HepG2 (cell line): Measurements from ENCODE around the gene ADSS1. TPM values are rescaled to one million over a fixed set of nuclear protein-coding genes. Genes with fewer than 3 reads are reported as not detected.

Experiments
- ATAC-seq: fragments of 200-7000 bp; cut with Tn5 transposase; 3 replicates; pipeline ENCODE4 v1.9.1; 2020; ENCODE audit warnings: mild to moderate bottlenecking, moderate library complexity
- BruUV-seq: library from RNA; stranded (reverse); fragments of 400-500 nt; replicated peaks from 2 replicates; lab custom pipeline; 2021; lab: Mats Ljungman, UMichigan
- CTCF ChIA-PET: fragments of 300-600 bp; formaldehyde crosslinking; extraction: SDS; loops from one replicate; lab custom pipeline; 2021; ENCODE audit warnings: low total read pairs, inconsistent platforms, low intra/inter-chr PET ratio; lab: Yijun Ruan, JAX
- POLR2A ChIA-PET: fragments of 350-600 bp; sonication (Branson Sonifier 250); formaldehyde crosslinking; loops from one replicate; lab custom pipeline; 2020; ENCODE audit warnings: antibody characterized with exemption, inconsistent platforms; lab: Yijun Ruan, JAX
- DNase-seq: peaks from one replicate; pipeline ENCODE4 v3.0.0-alpha.2; 2015; ENCODE audit warnings: low spot score
- FAIRE-seq: peaks from 3 replicates; lab custom pipeline; 2011; peaks lifted over from hg19 to GRCh38; lab: Jason Lieb, UNC
- H2AFZ ChIP-seq: one replicate; pipeline ENCODE4 v1.6.1; 2011; ENCODE audit warnings: low read length, inconsistent platforms
- H3K27ac ChIP-seq: fragments of 300-600 bp; 3 replicates; pipeline ENCODE4 v1.8.0; 2011; ENCODE audit warnings: mixed run types, mild to moderate bottlenecking, mixed read lengths, low read length, inconsistent platforms; ENCODE audit not compliant: insufficient read depth; ENCODE audit errors: extremely low read length
- H3K27me3 ChIP-seq, 2 experiments: fragments of 200-600 bp in 1 of 2; 2 replicates in 1 of 2; 3 replicates in 1 of 2; pipeline versions ENCODE4 v1.6.0 to v1.8.0; 2011; ENCODE audit warnings: low read length in 2 of 2, mild to moderate bottlenecking in 2 of 2, moderate library complexity in 2 of 2, inconsistent platforms in 1 of 2; ENCODE audit not compliant: insufficient read depth in 2 of 2, control insufficient read depth in 1 of 2
- H3K36me3 ChIP-seq, 2 experiments: fragments of 200-600 bp in 1 of 2; replicated peaks in 1 of 2; 2 replicates in 1 of 2; 3 replicates in 1 of 2; pipeline versions ENCODE4 v1.5.1 to v1.8.0; 2011; ENCODE audit warnings: low read length in 2 of 2, inconsistent platforms in 1 of 2; ENCODE audit not compliant: insufficient read depth in 2 of 2, control insufficient read depth in 1 of 2
- H3K4me1 ChIP-seq: 2 replicates; pipeline ENCODE4 v1.5.1; 2012; ENCODE audit warnings: low read length, inconsistent platforms; ENCODE audit not compliant: insufficient read depth
- H3K4me2 ChIP-seq: 2 replicates; pipeline ENCODE4 v1.6.0; 2011; ENCODE audit warnings: low read depth, low read length, inconsistent platforms
- H3K4me3 ChIP-seq, 3 experiments: fragments of 200-600 bp in 1 of 3; sonication (generic), shearing (Covaris generic) in 1 of 3; replicated peaks in 1 of 3; 2 replicates each; pipeline ENCODE4 v1.5.1; 2011 to 2016; ENCODE audit warnings: low read length in 3 of 3, inconsistent platforms in 2 of 3, low read depth in 2 of 3, mild to moderate bottlenecking in 2 of 3, control low read depth in 1 of 3, mixed read lengths in 1 of 3; ENCODE audit not compliant: insufficient read depth in 1 of 3
- H3K79me2 ChIP-seq: one replicate; pipeline ENCODE4 v1.6.1; 2011; ENCODE audit warnings: low read length, inconsistent platforms; ENCODE audit not compliant: insufficient read depth
- H3K9ac ChIP-seq: 2 replicates; pipeline ENCODE4 v1.6.0; 2011; ENCODE audit warnings: mild to moderate bottlenecking, low read depth, low read length, inconsistent platforms; ENCODE audit not compliant: insufficient read depth
- H3K9me3 ChIP-seq: 2 replicates; pipeline ENCODE4 v1.5.1; 2012; ENCODE audit warnings: mild to moderate bottlenecking, low read length
- H4K20me1 ChIP-seq: 2 replicates; pipeline ENCODE4 v1.6.0; 2011; ENCODE audit warnings: inconsistent platforms, mild to moderate bottlenecking, low read length, moderate library complexity; ENCODE audit not compliant: insufficient read depth
- AKAP8 ChIP-seq: sonication (generic); formaldehyde crosslinking; IDR thresholded peaks from 2 replicates; pipeline ENCODE4 v1.5.1; 2020; ENCODE audit warnings: mild to moderate bottlenecking, missing genetic modification reagents
- HNF4A ChIP-seq: sonication (generic); formaldehyde crosslinking; IDR thresholded peaks from 2 replicates; pipeline ENCODE4 v1.4.0; 2020; ENCODE audit warnings: missing genetic modification reagents
- JUND ChIP-seq: sonication (generic); formaldehyde crosslinking; IDR thresholded peaks from 2 replicates; pipeline ENCODE4 v1.8.0; 2022; ENCODE audit warnings: mild to moderate bottlenecking, missing genetic modification reagents
- NR2F6 ChIP-seq, 2 experiments: IDR thresholded peaks; 2 replicates each; pipeline ENCODE4 v1.6.1; 2016; ENCODE audit warnings: antibody characterized with exemption in 1 of 2, mild to moderate bottlenecking in 1 of 2
- RARG ChIP-seq: sonication (generic); formaldehyde crosslinking; IDR thresholded peaks from 2 replicates; pipeline ENCODE4 v1.4.0; 2020; ENCODE audit warnings: low read depth, mild to moderate bottlenecking, missing genetic modification reagents
- SATB2 ChIP-seq: sonication (generic); formaldehyde crosslinking; IDR thresholded peaks from 2 replicates; pipeline ENCODE4 v1.5.0; 2020; ENCODE audit warnings: missing genetic modification reagents
- THAP11 ChIP-seq: IDR thresholded peaks from 2 replicates; pipeline ENCODE4 v1.6.1; 2016; ENCODE audit warnings: missing biosample characterization, missing genetic modification reagents
- XBP1 ChIP-seq: sonication (generic); formaldehyde crosslinking; IDR thresholded peaks from 2 replicates; pipeline ENCODE4 v1.5.0; 2020; ENCODE audit warnings: missing genetic modification reagents
- ZBTB1 ChIP-seq: sonication (generic); formaldehyde crosslinking; IDR thresholded peaks from 2 replicates; pipeline ENCODE4 v1.4.0; 2020; ENCODE audit warnings: missing genetic modification reagents, borderline replicate concordance
- ZNF446 ChIP-seq: sonication (generic); formaldehyde crosslinking; IDR thresholded peaks from 2 replicates; pipeline ENCODE4 v1.5.0; 2020; ENCODE audit warnings: mild to moderate bottlenecking, missing genetic modification reagents
- ZNF530 ChIP-seq: sonication (generic); formaldehyde crosslinking; IDR thresholded peaks from 2 replicates; pipeline ENCODE4 v1.5.0; 2020; ENCODE audit warnings: low read depth, mild to moderate bottlenecking, missing genetic modification reagents
- ZNF644 ChIP-seq: IDR thresholded peaks from 2 replicates; pipeline ENCODE4 v1.6.1; 2016; ENCODE audit warnings: low read depth
- whole genome bisulfite sequencing: methylation state at CpG from one replicate; pipeline ENCODE4 v1.1.6; 2017; ENCODE audit warnings: low lambda C conversion rate; 5-methylcytosine and 5-hydroxymethylcytosine counted together
- in situ Hi-C: cut with HindIII; loops from 2 replicates; pipeline ENCODE4 v1.10.0; 2017; ENCODE audit warnings: low pct_unique_long_range_greater_than_20kb; ENCODE audit not compliant: extremely low pct_ligation_motif_present
- intact Hi-C: fragments of 100-400 bp; cut with micrococcal nuclease; formaldehyde crosslinking; loops from one replicate; pipeline ENCODE4 v1.10.0; 2022; ENCODE audit not compliant: unreplicated experiment
- polyA plus RNA-seq, 8 experiments: library from polyadenylated mRNA; depleted of rRNA in 3 of 8; stranded (reverse) in 7 of 8; unstranded in 1 of 8; fragments of >200 nt; fragmentation: Illumina TruSeq in 4 of 8; extraction: Trizol in 4 of 8; gene quantifications; 2 replicates each; pipeline versions ENCODE4 v1.2.1 to v1.2.3, GENCODE V29; 2011 to 2016; ENCODE audit warnings: low read depth in 4 of 8, missing spikeins in 1 of 8, mixed read lengths in 1 of 8; ENCODE audit not compliant: insufficient read depth in 1 of 8
- total RNA-seq, 5 experiments: library from RNA; depleted of rRNA; stranded (reverse); fragments of >200 nt; fragmentation: Illumina TruSeq; extraction: Trizol; gene quantifications; 2 replicates each; pipeline ENCODE4 v1.2.3, GENCODE V29; 2016; ENCODE audit warnings: low read depth in 1 of 5
- TF ChIP-seq, protein P1 (sequence below): sonication (generic); formaldehyde crosslinking; IDR thresholded peaks from 2 replicates; pipeline ENCODE4 v1.5.1; 2020; ENCODE audit warnings: missing genetic modification reagents, mild to moderate bottlenecking, borderline replicate concordance
- TF ChIP-seq, protein P2 (sequence below): sonication (generic); IDR thresholded peaks from 2 replicates; pipeline ENCODE4 v1.6.1; 2016; ENCODE audit warnings: low read depth, borderline replicate concordance
- TF ChIP-seq, protein P3 (sequence below): sonication (generic); formaldehyde crosslinking; IDR thresholded peaks from 2 replicates; pipeline ENCODE4 v1.8.0; 2022; ENCODE audit warnings: mild to moderate bottlenecking, missing genetic modification reagents, moderate library complexity

The ADSS1 gene
- total and polyA plus RNA-seq, 2 of the 13 experiments (the other 11 are each of a cell fraction or from before 2014, with no cell fraction given) = 1.0 to 36.7 TPM

DNA sequence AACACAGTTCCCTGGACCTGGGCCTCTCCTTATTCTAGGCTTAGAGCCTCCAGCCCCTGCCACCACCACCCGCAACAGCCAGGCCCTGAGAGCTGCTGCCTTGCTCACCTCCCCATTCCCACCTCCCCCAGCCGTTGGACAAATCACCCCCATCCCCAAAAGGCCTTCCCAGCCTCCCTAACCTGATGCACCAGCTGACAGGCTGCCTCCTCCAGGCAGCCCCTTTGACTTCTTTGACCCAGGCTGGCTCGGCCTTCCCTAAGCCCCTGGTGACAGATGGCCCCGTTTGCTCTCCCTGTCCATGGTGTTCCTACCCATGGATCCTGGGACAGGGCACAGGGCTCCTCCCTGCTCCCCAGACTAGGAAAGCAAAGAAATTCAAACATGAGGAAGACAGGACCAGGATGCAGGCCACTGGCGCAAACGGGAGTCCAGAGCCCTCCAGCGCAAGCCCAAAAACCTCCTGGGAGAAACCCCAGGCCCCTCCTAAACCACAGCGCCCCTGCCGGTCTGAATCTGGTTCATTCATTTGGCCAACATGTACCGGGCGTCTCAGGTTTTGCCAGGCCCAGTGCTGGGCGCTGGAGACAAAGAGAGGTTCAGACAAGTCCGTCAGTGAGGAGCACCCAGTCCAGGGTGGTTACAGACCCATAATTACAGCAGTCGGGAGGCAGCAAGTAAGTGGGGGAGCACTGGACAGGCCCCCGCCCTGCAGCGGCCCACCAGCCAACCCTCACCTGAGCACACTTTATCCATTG is 69.1 kb downstream of the ADSS1 start:
- no TSS peak for BruUV-seq
- DNase-seq (no peak), FAIRE-seq (no peak), ATAC-seq (no peak)
- in situ Hi-C loops = no loop called here
- 93% methylated on average over 11 of the region's 16 CpGs for WGBS
- Histone ChIP-seq H3K79me2 (peaks cover 26% of the 10 kb centered on the region), H3K9me3 (no peaks in the 10 kb centered on the region), H3K4me3 (peak overlapping the region; percentile 70 to 88 (median 78); a peak in 4 of 6 replicates), H4K20me1 (peaks cover 15% of the 10 kb centered on the region), H3K4me2 (peak overlapping the region; percentile 92)
- POLR2A ChIA-PET = interaction anchor here (1.7 to 1.9 kb wide), 2 partner anchors 26 to 41 kb away, joined by 4 to 20 read pairs; partner anchors contain the start of gene SIVA1
- peak; percentile 27; the same call in 1 of the 2 replicates for TF ChIP-seq AKAP8 (CRISPR knock-in tag)
- no peak for TF ChIP-seq RARG (CRISPR knock-in tag)
- TF ChIP-seq NR2F6 (IDR thresholded peaks at IDR 0.05) = no peak
- no peak for TF ChIP-seq NR2F6 (CRISPR knock-in tag; IDR thresholded peaks at IDR 0.05)
- TF ChIP-seq ZNF644 (CRISPR knock-in tag) = no peak
- TF ChIP-seq, protein P1, sequence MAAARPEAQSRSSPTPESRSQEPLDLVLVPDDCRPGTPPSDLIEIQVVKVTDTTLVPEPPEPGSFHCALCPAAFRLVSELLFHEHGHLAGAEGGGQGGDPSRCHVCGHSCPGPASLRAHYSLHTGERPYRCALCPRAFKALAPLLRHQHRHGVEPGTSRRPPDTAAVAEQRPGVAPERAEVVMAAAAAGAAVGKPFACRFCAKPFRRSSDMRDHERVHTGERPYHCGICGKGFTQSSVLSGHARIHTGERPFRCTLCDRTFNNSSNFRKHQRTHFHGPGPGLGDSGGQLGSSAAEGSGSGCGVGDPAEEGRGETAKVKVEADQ (CRISPR knock-in tag) = no peak
- TF ChIP-seq, protein P2, sequence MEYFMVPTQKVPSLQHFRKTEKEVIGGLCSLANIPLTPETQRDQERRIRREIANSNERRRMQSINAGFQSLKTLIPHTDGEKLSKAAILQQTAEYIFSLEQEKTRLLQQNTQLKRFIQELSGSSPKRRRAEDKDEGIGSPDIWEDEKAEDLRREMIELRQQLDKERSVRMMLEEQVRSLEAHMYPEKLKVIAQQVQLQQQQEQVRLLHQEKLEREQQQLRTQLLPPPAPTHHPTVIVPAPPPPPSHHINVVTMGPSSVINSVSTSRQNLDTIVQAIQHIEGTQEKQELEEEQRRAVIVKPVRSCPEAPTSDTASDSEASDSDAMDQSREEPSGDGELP = no peak
- no peak for TF ChIP-seq SATB2 (CRISPR knock-in tag)
- no peak for TF ChIP-seq JUND (CRISPR knock-in tag)
- no peak for TF ChIP-seq HNF4A (CRISPR knock-in tag)
- 0 out of 2 replicates have a peak, but pooled peaks have one; percentile 41 for TF ChIP-seq ZNF446
- TF ChIP-seq XBP1 (CRISPR knock-in tag) = no peak
- TF ChIP-seq THAP11 (CRISPR knock-in tag) = no peak
- no peak for TF ChIP-seq ZBTB1
- TF ChIP-seq ZNF530 = no peak
- TF ChIP-seq, protein P3, sequence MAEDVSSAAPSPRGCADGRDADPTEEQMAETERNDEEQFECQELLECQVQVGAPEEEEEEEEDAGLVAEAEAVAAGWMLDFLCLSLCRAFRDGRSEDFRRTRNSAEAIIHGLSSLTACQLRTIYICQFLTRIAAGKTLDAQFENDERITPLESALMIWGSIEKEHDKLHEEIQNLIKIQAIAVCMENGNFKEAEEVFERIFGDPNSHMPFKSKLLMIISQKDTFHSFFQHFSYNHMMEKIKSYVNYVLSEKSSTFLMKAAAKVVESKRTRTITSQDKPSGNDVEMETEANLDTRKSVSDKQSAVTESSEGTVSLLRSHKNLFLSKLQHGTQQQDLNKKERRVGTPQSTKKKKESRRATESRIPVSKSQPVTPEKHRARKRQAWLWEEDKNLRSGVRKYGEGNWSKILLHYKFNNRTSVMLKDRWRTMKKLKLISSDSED (CRISPR knock-in tag) = no peak
- TF ChIP-seq, all 625 proteins: peak for 2
- no peak overlapping the region for H2AFZ ChIP-seq
- no peak overlapping the region for H3K27ac ChIP-seq
- H3K36me3 ChIP-seq = peaks cover 10 to 22% of the 10 kb centered on the region in 2 experiments; a peak in 3 of 5 replicates
- peak overlapping the region; percentile 86; the same call in 1 of the 2 replicates for H3K9ac ChIP-seq
- intact Hi-C loops = no loop called here
- peaks cover 50% of the 10 kb centered on the region for H3K4me1 ChIP-seq
- no peaks in the 10 kb centered on the region for H3K27me3 ChIP-seq
- CTCF ChIA-PET = no interaction called here
